ENCODE data around the gene MAP1A.
A peak's percentile ranks its signal among the peaks of the same experiment; 100 is the strongest.

The MAP1A gene

GRCh38 chr15:43517354-43518196, at the start of gene MAP1A:
TSS of gene MAP1A (plus strand) at chr15:43517608. CDS start at chr15:43521474, 3,866 bp downstream.
- DNase-seq (ENCODE audit: low spot score): no peak

- DNase-seq (ENCODE audit: low spot score): no peak
Measured at GRCh38 chr15:43469867-43470266, 47.5 kb upstream of the MAP1A start.

- no peak for DNase-seq (ENCODE audit: low spot score)
Measured at GRCh38 chr15:43471975-43472374, 45.4 kb upstream of the MAP1A start.

- no peak for DNase-seq (ENCODE audit: low spot score)
Measured at GRCh38 chr15:43473885-43474284, 43.5 kb upstream of the MAP1A start.

GRCh38 chr15:43483297-43484128, 33.9 kb upstream of the MAP1A start:
- DNase-seq (ENCODE audit: low spot score): peak; percentile 24

- no peak for DNase-seq (ENCODE audit: low spot score)
Measured at GRCh38 chr15:43484455-43484854, 33.0 kb upstream of the MAP1A start.

GRCh38 chr15:43487271-43487895, 30.0 kb upstream of the MAP1A start:
- DNase-seq (ENCODE audit: low spot score): no peak

- no peak for DNase-seq (ENCODE audit: low spot score)
Measured at GRCh38 chr15:43488790-43489189, 28.6 kb upstream of the MAP1A start.

GRCh38 chr15:43489191-43489590, 28.2 kb upstream of the MAP1A start:
- DNase-seq (ENCODE audit: low spot score): no peak

GRCh38 chr15:43492266-43492665, 25.1 kb upstream of the MAP1A start:
- DNase-seq (ENCODE audit: low spot score): no peak

GRCh38 chr15:43492673-43493601, 24.5 kb upstream of the MAP1A start, which contains the start of gene TP53BP1:
TSS of gene TP53BP1 (minus strand) at chr15:43493156. CDS start at chr15:43493043, 113 bp downstream.
- DNase-seq (ENCODE audit: low spot score): peak; percentile 96

GRCh38 chr15:43493703-43494472, 23.5 kb upstream of the MAP1A start:
- DNase-seq (ENCODE audit: low spot score): no peak

- DNase-seq (ENCODE audit: low spot score): no peak
Measured at GRCh38 chr15:43498990-43499389, 18.4 kb upstream of the MAP1A start.

- no peak for DNase-seq (ENCODE audit: low spot score)
Measured at GRCh38 chr15:43499635-43500034, 17.8 kb upstream of the MAP1A start.

GRCh38 chr15:43505738-43506137, 11.7 kb upstream of the MAP1A start:
- DNase-seq (ENCODE audit: low spot score): no peak

- no peak for DNase-seq (ENCODE audit: low spot score)
Measured at GRCh38 chr15:43508421-43508820, 9.0 kb upstream of the MAP1A start.

GRCh38 chr15:43508991-43509659, 8.3 kb upstream of the MAP1A start:
- no peak for DNase-seq (ENCODE audit: low spot score)

- DNase-seq (ENCODE audit: low spot score): peak; percentile 17
Measured at GRCh38 chr15:43509660-43510199, 7.7 kb upstream of the MAP1A start.

- DNase-seq (ENCODE audit: low spot score): peak; percentile 97
Measured at GRCh38 chr15:43510200-43511011, 7.0 kb upstream of the MAP1A start.

Data from hematopoietic multipotent progenitor cell treated with erythropoietin and hydrocortisone succinate and interleukin-3 and kit ligand, for 17 days (in vitro differentiated cells).